ENCODE measurements around the gene CCDC57. TPM values are rescaled to one million over a fixed set of nuclear protein-coding genes. Genes with fewer than 3 reads are reported as not detected.
A peak's percentile ranks its signal among the peaks of the same experiment; 100 is the strongest.

The CCDC57 gene
- total RNA-seq, 4 donors from 2014 or later, result 7.9 to 22.1 (median 9.8) TPM

- intact Hi-C loops (cut with DNase I), result no loop called here
- TF ChIP-seq POLR2A (IDR thresholded peaks at IDR 0.05) (no peak), CTCF (IDR thresholded peaks at IDR 0.05) (no peak)
- no peaks in the 10 kb centered on the region for H3K36me3 ChIP-seq
- H3K9me3 ChIP-seq, result peaks cover 0 to 3% (median 0%) of the 10 kb centered on the region in 3 donors
- H3K4me1 ChIP-seq, result peaks cover 11 to 20% (median 14%) of the 10 kb centered on the region in 3 donors
- no peak for DNase-seq
- WGBS, 2 donors, result 47 to 78% methylated on average over 8 of the region's 8 CpGs
- H3K27me3 ChIP-seq, result peaks cover 0 to 20% (median 0%) of the 10 kb centered on the region in 4 donors
- H3K27ac ChIP-seq, result peak overlapping the region in 1 of 4 donors; percentile 2
- H3K4me3 ChIP-seq, result no peak overlapping the region
Measured at GRCh38 chr17:82224666-82225065, 12.0 kb upstream of the CCDC57 start.

- intact Hi-C loops (cut with DNase I), result no loop called here
- 53 to 68% methylated on average over 3 to 5 of the region's 5 CpGs for WGBS, 2 donors
Measured at GRCh38 chr17:82223517-82223916, 10.9 kb upstream of the CCDC57 start.

GRCh38 chr17:82222816-82223215 lies 10.2 kb upstream of the CCDC57 start:
- no peak for DNase-seq
- Histone ChIP-seq H3K4me3 (no peak overlapping the region), H3K27me3 (peaks cover 0 to 2% (median 0%) of the 10 kb centered on the region in 4 donors), H3K36me3 (no peaks in the 10 kb centered on the region), H3K27ac (no peak overlapping the region), H3K9me3 (peaks cover 0 to 3% (median 0%) of the 10 kb centered on the region in 3 donors), H3K4me1 (peaks cover 0 to 5% (median 3%) of the 10 kb centered on the region in 3 donors)
- WGBS, 2 donors, result 53 to 61% methylated on average over 10 of the region's 10 CpGs
- intact Hi-C loops (cut with DNase I), result no loop called here
- TF ChIP-seq CTCF (IDR thresholded peaks at IDR 0.05) (no peak), POLR2A (IDR thresholded peaks at IDR 0.05) (no peak)

More at GRCh38 chr17:82223517-82223916, 10.9 kb upstream of the CCDC57 start:
- Histone ChIP-seq H3K4me3 (no peak overlapping the region), H3K36me3 (no peaks in the 10 kb centered on the region), H3K27ac (no peak overlapping the region), H3K4me1 (peaks cover 5 to 10% (median 5%) of the 10 kb centered on the region in 3 donors), H3K9me3 (peaks cover 0 to 3% (median 0%) of the 10 kb centered on the region in 3 donors), H3K27me3 (peaks cover 0 to 9% (median 0%) of the 10 kb centered on the region in 4 donors)
- DNase-seq, result no peak
- TF ChIP-seq CTCF (IDR thresholded peaks at IDR 0.05), result no peak
- TF ChIP-seq POLR2A (IDR thresholded peaks at IDR 0.05), result no peak

- WGBS, 2 donors, result 63 to 68% methylated on average over 10 of the region's 10 CpGs
- DNase-seq, result no peak
- no peak overlapping the region for H3K27ac ChIP-seq
- peaks cover 0 to 3% (median 0%) of the 10 kb centered on the region in 3 donors for H3K9me3 ChIP-seq
- intact Hi-C loops (cut with DNase I), result no loop called here
- TF ChIP-seq CTCF (IDR thresholded peaks at IDR 0.05), result no peak
- no peak for TF ChIP-seq POLR2A (IDR thresholded peaks at IDR 0.05)
- peaks cover 14 to 16% (median 16%) of the 10 kb centered on the region in 3 donors for H3K4me1 ChIP-seq
- no peaks in the 10 kb centered on the region for H3K27me3 ChIP-seq
- H3K4me3 ChIP-seq, result no peak overlapping the region
- H3K36me3 ChIP-seq, result no peaks in the 10 kb centered on the region
Measured at GRCh38 chr17:82221341-82221902, 8.8 kb upstream of the CCDC57 start.

- 90 to 100% methylated on average over 1 to 2 of the region's 11 CpGs for WGBS, 2 donors
- Histone ChIP-seq H3K9me3 (peaks cover 0 to 3% (median 0%) of the 10 kb centered on the region in 3 donors), H3K27ac (no peak overlapping the region), H3K4me3 (no peak overlapping the region), H3K4me1 (peaks cover 24 to 30% (median 26%) of the 10 kb centered on the region in 3 donors), H3K36me3 (no peaks in the 10 kb centered on the region), H3K27me3 (no peaks in the 10 kb centered on the region)
- intact Hi-C loops (cut with DNase I), result no loop called here
- no peak for DNase-seq
- TF ChIP-seq CTCF (IDR thresholded peaks at IDR 0.05) (no peak), POLR2A (IDR thresholded peaks at IDR 0.05) (no peak)
Measured at GRCh38 chr17:82219753-82220709, 7.4 kb upstream of the CCDC57 start.

Data from esophagus squamous epithelium (tissue), 5 donors.